Measurements from ENCODE around the gene TRIM23. TPM values are rescaled to one million over a fixed set of nuclear protein-coding genes. Genes with fewer than 3 reads are reported as not detected.

TRIM23 gene
- total RNA-seq = 17.6 and 27.8 TPM in 2 replicates

DNA sequence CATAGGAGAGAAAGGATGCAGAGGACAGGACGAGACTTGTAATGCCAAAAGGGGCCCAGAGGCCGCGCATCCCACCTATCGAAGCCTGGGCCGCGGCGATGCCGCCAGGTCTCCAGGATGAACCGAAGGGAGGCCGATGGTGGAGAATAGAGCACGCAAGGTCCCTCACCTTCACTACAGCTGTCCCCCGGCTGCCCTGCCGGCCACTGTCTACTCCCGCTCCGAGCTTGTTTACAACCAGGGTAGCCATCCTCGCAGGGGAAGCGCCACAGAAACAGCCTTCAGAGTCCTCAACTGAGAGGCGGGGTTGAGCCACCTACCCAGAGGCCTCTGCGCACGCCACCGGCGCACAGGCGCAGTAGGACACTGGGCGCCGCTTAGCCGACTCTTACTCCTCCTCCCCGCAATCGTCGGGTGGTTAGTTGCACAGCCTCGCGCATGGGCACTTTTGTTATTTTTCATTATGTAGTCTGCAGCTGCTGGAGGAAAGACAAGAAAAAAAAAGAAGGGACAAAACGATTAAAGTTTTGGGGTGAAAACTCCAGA, at the start of gene TRIM23:
Gene TRIM23, minus strand, starts transcription at position 309 of the 546 bp plus-strand sequence. Its CDS starts 59 bp downstream, at position 250.

DNA sequence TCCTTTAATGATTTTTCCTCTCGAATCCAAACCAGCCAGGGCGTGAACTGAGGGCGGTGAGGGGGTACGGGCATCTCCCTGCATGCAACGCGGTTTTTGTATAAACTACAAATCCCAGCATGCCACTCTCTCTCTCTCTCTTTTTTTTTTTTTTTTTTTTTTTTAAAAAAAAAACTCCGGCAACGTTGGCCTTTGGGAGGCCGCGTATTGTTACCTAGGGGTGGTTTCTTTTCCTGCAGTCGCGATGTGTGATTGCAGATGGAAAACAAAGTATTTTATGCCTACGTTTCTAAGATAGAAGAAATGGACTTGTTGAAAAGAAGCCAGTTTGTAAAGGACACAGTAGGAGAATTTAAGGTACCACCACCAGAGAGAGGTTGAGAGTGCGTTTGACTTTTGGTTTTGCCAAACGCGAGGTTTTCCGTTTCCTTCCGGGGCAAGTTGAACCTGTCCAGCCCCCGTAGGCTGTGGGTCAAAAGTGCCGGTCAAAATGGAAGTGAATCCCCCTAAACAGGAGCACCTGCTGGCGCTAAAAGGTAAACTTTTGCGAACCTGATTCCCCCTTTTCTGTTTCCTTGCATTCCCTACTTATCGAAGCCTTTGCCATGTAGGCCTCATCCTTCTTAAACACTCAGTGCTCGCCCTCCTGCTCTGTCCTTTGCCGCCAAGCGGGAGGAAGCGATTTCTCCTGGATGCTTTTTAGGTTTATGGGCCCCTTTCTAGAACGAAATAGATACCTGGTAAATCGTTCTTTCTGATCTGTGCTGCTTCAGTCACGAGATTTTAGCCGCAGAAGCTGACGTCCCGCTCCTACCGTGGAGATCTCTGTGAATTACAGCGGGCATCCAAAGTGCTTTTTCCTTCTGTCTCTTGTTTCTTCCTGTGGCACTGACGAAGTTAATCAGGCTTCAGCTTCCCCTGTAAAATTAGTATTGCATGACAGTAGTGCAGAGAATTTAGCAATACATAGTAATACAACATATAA, 730 bp upstream of the TRIM23 start, which contains the start of the genes SHLD3 and TRAPPC13:
Gene SHLD3, plus strand, starts transcription at position 457 of the 985 bp plus-strand sequence. CDS start 4,561 bp downstream, outside the sequence.
Gene TRAPPC13, plus strand, starts transcription at position 457 of the 985 bp plus-strand sequence. Its CDS starts 34 bp downstream, at position 491.

DNA sequence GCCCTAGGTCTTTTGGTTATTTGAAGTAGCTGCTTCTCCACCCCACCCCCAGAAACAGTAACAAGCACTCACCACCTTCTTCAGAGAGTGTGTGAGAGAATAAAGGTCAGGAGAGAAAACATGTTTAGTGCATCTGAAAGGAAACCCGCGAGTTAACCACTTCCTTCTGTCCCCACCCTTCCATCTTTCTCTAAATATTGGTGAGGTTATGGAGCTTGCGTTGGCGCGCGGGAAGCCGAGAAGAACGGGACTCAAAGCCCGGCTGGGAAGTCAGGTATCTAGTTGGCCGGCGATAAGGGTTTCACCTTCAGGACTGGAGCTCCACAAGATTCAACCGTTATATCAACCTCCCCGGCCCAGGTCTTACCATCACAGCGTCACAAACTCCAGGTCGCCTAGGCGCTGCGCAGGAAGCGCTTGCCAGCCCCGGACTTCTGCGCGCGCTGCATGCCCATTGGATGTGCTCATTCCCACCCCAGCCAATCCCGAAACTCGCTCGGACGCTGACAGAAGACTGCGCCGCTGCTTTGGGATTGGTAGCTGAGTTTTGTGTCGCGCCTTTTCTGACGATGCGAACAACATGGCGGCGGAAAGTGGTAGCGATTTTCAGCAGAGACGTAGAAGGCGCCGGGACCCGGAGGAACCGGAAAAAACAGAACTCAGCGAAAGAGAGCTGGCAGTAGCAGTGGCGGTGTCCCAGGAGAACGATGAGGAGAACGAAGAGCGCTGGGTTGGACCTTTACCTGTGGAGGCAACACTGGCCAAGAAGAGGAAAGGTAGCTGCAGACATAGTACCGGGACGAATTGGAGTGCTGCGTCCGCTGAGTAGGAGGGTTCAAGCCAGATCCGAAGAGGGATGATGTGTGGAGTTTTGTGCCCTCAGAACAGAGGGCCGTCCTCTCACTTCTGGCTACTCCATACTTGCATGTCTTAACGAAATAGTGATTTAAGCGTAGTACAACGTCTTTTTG, 61.1 kb downstream of the TRIM23 start, which contains the start of the genes CENPK and PPWD1:
Gene CENPK, minus strand, starts transcription at position 438 of the 971 bp plus-strand sequence. CDS start 8,261 bp downstream, outside the sequence.
Gene PPWD1, plus strand, starts transcription at position 566 of the 971 bp plus-strand sequence. Its CDS starts 15 bp downstream, at position 581.

Other genes starting within 250 kb of the TRIM23 start
- gene ADAMTS6, start 142.4 kb downstream of the TRIM23 start, total RNA-seq = 28.0 and 174 TPM in 2 replicates
- 17.2 and 20.9 TPM in 2 replicates for gene CENPK, start 61.2 kb downstream of the TRIM23 start, total RNA-seq
- gene PPWD1, start 61.0 kb downstream of the TRIM23 start, total RNA-seq = 29.0 and 60.7 TPM in 2 replicates
- gene SHLD3, start 694 bp upstream of the TRIM23 start, total RNA-seq = 3.1 and 5.7 TPM in 2 replicates
- gene TRAPPC13, start 694 bp upstream of the TRIM23 start, total RNA-seq = 16.0 and 39.4 TPM in 2 replicates
- 7.8 and 9.8 TPM in 2 replicates for gene SGTB, start 97.8 kb upstream of the TRIM23 start, total RNA-seq
- gene NLN, start 97.9 kb upstream of the TRIM23 start, total RNA-seq = 29.3 and 50.5 TPM in 2 replicates

Data from bladder microvascular endothelial cell (primary cell).